Stimulated activated CD8-positive, alpha-beta memory T cell treated with anti-CD3 and anti-CD28 coated beads, Interleukin-4, amount 100 ng/mL, for 4 hours (primary cell): Measurements from ENCODE around the gene PDIA4.
"Not testable (repeated sequence)": the region's sequence is repeated elsewhere in the genome, so short reads cannot be mapped to it uniquely, and the experiment has no call there.

Source experiments
- DNase-seq, 2 donors: peaks; one replicate each; pipeline ENCODE4 v3.0.0-alpha.2; 2020; ENCODE audit warnings: low read depth in 2 of 2, low spot score in 1 of 2

Gene PDIA4

GRCh38 chr7:149028346-149029109 lies at the start of gene PDIA4:
PDIA4 (minus strand) TSS chr7:149028505; CDS start chr7:149028408, 97 bp downstream.
- DNase-seq = peak; percentile 99

GRCh38 chr7:149077594-149077993 lies 49.3 kb upstream of the PDIA4 start:
- DNase-seq = no peak

GRCh38 chr7:149075286-149075685 lies 47.0 kb upstream of the PDIA4 start:
- no peak for DNase-seq

- no peak for DNase-seq
Measured at GRCh38 chr7:149074116-149074885, 46.0 kb upstream of the PDIA4 start.

GRCh38 chr7:149072438-149072775 lies 44.1 kb upstream of the PDIA4 start:
- no peak for DNase-seq

GRCh38 chr7:149071641-149072437 lies 43.5 kb upstream of the PDIA4 start:
- no peak for DNase-seq

GRCh38 chr7:149071182-149071635 lies 42.9 kb upstream of the PDIA4 start:
- DNase-seq = no peak

GRCh38 chr7:149070372-149071125 lies 42.2 kb upstream of the PDIA4 start:
- no peak for DNase-seq

- no peak for DNase-seq
Measured at GRCh38 chr7:149067869-149068268, 39.6 kb upstream of the PDIA4 start.

- DNase-seq = no peak
Measured at GRCh38 chr7:149063476-149063875, 35.2 kb upstream of the PDIA4 start.

GRCh38 chr7:149062217-149062899 lies 34.1 kb upstream of the PDIA4 start:
- DNase-seq = not testable (repeated sequence)

GRCh38 chr7:149060156-149060555 lies 31.9 kb upstream of the PDIA4 start:
- DNase-seq = no peak

- DNase-seq = no peak
Measured at GRCh38 chr7:149053885-149054284, 25.6 kb upstream of the PDIA4 start.

GRCh38 chr7:149053384-149053783 lies 25.1 kb upstream of the PDIA4 start:
- no peak for DNase-seq

GRCh38 chr7:149050941-149051340 lies 22.6 kb upstream of the PDIA4 start:
- no peak for DNase-seq

- DNase-seq = no peak
Measured at GRCh38 chr7:149048805-149049204, 20.5 kb upstream of the PDIA4 start.

GRCh38 chr7:149046416-149046815 lies 18.1 kb upstream of the PDIA4 start:
- no peak for DNase-seq

- DNase-seq = no peak
Measured at GRCh38 chr7:149043936-149044335, 15.6 kb upstream of the PDIA4 start.

- no peak for DNase-seq
Measured at GRCh38 chr7:149041350-149041749, 13.0 kb upstream of the PDIA4 start.

- not testable (repeated sequence) for DNase-seq
Measured at GRCh38 chr7:149038641-149039040, 10.3 kb upstream of the PDIA4 start.
